GM19351 (cell line): ENCODE data around the gene POU3F3.

Experiments
- ATAC-seq: cut with Tn5 transposase; IDR thresholded peaks from one replicate; pipeline ENCODE4 v1.9.1; 2021; ENCODE audit warnings: mild to moderate bottlenecking, moderate library complexity; ENCODE audit not compliant: unreplicated experiment

Gene POU3F3

DNA sequence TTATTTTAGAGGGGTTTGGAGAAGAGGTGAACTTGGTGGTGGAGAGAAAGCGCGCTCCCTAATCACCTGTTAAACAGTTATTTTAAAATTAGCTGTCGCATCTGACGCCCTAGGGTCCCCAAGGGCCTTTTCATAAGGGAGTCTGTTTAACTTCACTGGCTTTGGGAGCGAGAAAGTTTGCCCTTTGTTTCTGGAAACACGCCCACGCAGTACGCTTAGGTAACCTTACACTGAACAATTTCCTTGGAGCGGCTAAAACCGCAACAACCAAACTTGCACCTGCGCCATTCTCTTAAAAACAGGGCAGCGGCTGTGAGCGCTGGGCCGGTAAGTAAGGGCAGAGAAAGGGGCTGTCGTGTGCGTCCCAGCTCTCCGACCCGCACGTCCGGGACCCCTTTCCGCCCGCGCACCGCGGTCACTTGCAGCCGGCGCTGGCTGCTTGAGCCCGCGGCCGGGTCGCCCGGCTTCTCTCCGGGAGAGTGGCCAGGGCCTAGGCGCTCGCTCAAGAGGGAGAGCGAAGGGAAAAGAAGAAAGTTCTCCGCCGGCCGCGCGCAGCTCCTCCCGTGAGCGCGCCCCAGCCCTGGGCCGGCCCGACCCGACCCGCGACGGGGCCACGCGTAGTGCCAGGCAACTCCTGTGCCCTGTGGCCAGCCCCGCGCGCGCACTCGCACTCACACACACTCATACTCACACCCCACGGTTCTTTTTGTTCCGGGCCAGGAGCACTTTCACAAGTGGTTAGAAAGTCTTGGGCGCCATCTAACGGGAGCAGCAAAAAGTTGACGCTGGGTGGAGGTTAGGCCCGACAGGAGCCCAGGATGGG, 19.2 kb downstream of the POU3F3 start:
- peak; percentile 92 for ATAC-seq

DNA sequence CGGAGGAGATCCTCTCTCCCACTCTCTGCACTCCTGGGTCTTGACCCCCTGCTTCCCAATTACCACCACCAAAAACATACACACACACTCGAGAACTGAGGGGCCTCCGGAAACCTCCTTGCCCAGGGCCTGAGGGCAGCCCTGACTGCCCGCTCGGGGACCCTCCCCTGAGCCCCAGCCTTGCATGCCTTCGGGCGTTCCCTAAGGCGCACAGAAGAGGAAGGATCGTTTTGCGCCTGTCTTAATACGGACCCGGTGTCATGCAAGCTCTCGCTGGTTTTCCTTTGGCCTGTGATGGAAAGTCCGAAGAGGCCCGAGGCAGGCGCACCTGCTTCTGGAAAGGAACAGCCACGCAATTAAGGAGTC, 19.8 kb downstream of the POU3F3 start:
- ATAC-seq, result peak; percentile 7

DNA sequence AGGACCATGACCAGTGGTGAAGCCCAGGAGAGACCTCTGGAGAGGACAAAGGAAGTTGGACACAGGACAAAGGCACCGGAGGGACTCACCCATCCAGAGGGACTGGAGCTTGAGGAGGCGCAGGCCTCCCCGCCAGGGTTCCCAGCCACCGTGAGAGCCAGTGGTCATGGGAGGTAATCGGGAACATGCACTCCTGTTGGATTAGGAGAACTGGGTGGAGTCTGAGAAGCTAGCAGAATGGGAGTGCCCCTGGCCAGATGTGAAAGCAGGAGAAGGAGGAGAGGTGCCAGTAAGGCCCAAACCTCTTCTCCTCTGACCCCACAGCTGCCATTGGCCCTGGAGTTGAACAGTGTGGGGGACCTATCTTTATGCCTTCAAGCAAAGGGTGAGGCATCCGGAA, 20.3 kb downstream of the POU3F3 start:
- ATAC-seq, result no peak

DNA sequence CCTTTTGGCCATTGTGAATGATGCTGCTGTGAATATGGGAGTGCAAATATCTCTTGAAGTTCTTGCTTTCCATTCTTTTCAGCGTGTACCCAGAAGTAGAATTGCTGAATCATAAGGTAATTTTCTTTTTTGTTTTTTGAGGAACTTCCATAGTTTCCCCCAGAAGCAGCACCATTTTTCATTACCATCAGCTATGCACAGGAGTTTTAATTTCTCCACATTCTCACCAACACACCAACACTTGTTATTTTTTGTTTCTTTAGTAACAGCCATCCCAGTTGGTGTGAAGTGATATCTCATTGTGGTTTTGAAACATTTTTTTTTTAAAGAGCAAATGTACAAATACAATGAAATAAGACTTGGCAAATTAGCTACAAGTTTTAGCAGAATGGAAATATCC, 21.3 kb downstream of the POU3F3 start:
- ATAC-seq, result no peak

DNA sequence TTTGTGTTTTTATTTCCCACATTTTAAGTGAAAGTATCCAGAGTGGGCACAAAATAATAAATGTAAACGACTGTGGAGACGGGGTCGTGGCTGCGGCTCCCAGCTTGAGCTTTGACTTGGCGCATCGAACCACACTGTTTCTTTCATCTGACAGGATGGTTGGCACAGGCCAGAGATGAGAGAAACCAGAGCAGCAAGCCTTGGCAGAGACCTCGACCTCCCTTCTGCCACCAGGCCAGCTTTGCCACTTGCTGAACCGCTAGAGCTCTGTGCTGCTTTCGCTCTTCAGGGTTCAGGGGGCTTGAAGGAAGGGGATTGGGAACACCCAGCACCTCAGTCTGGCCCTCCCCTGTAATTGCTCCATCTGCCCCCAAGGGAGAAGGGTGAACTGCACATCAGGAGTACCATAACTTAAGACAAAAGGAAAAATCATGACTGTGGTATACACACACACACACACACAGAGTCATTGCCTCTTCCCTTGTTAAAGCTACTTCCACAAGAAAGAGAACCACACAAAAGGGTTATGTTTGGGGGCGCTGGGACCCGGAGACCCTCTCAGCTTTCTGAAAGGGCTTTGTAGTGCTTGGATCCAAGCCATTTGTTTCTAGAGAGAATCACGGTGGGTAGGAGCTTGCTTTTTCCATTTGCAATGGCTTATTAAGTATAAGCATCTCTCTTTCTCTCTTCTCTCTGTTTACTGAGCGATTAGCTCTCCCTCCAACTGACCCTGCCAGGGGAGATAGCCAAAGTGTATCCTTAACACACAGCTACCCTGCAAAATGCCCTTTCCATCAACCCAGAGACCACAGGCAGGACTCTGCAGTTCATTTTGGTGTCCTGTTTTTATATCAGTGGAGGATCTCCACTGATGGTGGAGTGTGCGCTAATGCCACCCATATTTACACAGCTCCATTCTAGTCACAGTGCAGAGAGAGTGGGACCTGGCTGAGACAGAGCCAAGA, 23.0 kb downstream of the POU3F3 start:
- no peak for ATAC-seq

DNA sequence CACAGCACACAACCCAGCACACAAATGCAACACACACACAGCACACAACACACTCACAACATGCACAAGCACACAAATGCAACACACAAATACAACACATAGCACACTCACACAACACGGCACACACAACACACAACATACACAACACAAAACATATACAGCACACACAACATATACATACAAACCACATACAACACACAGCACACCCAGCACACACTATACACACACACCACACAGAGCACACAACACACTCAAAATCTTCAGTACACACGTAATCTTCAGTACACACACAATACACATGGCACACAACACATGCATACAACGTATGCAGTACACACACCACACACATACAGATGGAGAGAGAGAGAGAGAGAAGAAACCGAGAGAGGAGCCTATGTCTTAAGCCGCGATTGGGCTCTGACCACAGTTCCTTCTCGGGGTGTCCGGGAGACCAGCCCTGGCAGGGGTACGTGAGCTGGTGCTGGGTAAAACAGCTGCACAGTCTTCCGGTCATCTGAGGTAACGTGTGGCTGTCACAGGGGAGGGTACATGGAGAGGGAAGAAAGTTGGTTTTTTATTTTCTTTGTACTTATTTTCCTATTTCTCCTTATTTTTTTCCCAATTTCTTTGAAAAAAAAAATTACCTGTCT, 25.1 kb downstream of the POU3F3 start:
- ATAC-seq, result no peak

DNA sequence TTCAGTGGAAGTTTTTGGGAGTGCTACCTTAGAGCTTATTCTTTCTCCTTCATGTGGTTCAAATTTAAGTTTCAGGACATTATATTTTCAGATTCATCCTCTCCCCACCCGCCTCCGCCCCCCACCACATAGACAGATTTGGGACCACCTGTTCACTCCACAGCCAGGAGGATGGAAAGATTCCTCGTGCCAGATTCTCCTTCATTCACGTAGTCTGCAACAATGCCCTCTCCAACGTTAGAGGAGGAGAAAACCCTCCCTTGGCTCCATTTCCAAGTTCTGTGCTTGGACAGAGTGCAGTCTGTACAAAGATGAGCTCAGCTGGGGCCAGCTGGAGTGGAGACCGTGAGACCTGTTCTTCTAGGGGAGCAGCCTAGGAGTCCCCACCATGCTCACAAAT, 26.2 kb downstream of the POU3F3 start:
- ATAC-seq, result no peak

DNA sequence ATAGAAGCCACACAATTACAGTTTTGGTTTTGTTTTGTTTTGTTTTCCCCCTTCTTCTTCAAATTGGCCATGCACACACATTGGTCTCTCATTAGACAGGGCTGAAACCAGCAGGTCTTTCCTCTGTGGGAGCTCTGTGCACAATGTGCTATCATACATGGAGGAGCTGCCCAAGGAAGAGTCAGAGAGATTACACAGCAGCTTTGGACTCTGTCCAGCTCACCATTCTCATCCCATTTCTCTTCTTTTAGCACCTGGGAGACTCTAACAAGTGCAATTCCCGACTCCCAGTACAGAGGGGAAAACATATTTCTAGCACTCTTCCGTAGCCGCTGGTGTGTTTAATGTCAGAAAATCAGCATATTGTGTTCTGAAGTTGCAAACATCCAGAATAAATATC, 29.4 kb downstream of the POU3F3 start:
- no peak for ATAC-seq

DNA sequence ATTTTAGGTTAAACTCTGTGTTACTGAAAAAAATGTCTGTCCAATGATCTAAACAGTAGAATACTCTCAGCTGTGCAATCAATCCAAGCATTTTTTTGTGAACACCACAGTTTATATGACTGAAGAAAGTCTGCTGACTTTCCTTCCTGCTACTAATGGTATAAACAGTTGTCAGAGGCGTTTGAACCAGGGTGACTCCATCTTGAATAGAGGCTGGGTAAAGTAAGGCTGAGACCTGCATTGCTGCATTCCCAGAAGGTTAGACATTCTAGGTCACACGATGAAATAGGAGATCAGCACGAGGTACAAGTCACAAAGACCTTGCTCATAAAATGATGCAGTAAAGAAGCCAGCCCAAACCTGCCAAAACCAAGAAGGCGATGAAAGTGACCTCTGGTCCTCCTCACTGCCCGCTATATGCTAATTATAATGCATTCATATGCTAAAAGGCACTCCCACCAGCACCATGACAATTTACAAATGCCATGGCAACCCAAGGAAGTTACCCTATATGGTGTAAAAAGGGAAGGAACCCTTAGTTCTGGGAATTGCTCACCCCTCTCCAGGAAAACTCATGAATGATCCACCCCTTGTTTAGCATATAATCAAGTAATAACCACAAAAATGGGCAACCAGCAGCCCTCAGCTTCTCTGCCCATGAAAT, 31.3 kb downstream of the POU3F3 start:
- no peak for ATAC-seq

DNA sequence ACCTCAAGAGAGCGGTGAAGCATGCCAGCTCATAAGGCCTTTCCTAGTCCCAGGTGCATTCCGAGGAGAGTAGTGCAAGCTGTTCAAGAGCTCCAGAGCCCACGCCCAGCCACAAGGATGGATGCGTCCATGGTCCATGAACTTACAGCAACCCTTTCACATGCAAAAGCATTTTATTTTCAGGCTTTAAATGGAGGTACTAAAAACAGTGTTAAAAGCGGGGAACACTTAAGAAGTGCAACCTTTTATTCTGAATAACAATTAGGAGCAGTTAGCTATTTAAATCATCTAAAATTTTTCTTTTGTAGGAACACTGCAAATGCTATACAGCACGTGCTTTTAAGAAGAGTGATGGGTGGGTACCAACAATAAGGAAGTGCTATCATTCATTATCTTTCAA, 33.8 kb downstream of the POU3F3 start:
- no peak for ATAC-seq

DNA sequence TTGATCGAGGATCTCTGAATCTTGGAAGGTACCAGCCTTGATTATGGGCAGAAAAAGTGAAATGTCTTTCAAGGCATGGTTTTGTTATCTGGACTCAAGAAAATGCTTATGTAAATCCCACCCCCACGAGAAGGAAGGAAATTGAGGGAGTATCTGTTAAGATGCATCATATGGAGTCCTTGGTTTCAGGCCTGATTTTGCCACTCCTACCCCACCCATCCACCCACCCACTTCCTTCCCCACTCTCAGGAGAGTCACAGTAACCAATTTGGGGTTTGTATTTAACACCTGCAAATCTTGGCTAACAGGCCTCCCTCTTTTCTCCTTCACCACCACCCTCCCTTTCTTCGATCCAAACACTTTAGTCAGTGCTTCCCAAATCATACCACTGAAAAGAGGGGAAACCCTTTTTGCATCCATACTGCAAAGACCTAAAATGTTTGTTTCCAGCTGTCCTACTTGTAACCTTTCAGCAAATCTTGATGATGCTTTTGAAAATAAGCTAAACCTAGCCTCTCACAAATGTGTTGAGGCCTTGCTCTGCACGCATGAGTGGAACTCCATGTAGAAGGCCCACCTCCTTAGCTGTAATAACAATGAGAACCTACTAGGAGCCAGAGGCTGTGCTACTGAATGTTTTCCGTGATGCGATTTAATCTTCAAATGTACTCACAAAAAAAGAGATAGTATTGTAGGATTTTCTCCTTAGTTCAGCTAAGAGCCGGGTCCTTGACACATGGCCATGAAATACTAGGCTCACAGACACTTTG, 34.8 kb downstream of the POU3F3 start:
- peak; percentile 59 for ATAC-seq

DNA sequence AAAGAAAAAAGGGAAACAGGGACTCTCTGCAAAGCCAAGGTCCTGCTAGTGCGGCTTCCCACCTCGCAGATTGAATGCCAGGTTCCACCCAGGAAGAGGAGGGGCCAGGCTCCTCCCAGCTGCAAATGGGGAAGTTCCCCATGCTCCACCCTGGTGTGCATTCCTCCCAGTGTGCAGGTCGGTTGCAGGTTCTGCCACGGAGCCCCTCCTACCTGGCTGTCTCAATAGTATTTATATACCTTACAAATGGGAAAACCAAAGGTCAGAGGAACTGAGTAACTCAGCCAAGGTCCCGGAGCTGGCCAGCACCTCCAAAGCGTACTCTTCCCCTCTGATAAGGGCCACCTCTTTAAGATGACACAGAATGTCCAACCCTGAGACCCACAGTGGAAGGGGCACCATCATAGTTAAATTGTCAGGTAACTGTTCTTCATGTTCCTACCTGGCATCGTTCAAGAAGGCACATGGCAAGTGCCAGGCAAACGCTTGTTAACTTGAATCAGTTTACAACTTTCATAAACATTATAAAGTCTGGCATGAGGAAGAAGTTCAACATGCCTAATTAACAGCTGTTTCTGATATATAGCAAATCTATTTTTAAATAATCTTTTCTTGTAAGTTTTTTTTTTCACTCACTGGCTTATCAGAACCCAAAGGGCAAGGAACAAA, 35.5 kb downstream of the POU3F3 start:
- peak; percentile 64 for ATAC-seq

DNA sequence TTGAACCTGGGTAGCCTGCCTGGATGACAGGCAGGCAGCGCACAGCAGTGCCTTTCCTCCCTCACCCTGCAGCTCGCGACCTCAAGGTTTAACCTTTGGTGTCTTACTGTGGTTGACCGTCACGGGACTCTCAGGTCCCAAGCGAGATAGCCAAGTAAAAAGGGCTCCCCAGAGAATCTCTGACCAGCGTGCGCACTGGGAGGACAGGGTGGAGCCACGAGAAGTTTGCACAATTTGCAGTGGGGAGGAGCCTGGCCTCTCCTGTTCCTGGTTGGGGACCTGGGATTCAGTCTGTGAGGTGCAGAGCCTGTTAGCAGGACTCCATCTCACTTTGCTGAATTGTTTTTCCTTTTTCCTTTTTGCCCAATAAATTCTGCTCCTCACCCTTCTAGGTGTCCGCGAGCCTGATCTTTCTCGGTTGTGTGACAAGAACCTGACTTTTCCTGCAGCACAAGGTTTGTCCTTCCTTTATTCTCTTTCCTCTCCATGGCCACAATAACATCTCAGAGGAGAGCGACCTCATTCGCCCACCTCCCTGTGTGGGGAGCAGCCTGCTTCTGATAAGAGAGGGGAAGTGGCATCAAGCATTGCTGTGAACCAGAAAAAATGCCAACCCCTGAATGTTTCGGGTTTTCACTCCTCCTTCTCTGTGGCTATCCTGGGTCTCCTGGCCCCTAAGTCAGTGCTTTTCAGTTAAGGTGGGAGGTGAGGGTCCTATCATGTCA, 36.2 kb downstream of the POU3F3 start:
- ATAC-seq, result no peak

DNA sequence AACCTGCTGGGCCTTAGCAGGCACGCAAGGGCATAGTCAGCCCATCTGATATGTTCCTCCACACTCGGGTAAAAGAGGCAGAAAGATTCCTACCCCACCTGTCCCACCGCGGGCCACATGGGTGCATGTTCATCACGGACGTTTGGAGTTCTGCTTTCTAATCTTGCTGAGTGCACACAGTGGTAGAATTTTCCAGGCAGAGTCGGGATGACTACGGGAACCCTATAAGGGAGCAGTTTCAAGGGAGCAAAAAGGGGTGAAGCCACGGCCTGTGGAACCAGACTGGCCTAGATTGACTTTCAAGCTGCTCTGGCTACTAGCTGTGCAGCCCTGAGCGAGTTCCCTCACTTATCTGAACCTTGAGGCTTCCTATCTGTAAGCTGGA, 36.8 kb downstream of the POU3F3 start:
- no peak for ATAC-seq

DNA sequence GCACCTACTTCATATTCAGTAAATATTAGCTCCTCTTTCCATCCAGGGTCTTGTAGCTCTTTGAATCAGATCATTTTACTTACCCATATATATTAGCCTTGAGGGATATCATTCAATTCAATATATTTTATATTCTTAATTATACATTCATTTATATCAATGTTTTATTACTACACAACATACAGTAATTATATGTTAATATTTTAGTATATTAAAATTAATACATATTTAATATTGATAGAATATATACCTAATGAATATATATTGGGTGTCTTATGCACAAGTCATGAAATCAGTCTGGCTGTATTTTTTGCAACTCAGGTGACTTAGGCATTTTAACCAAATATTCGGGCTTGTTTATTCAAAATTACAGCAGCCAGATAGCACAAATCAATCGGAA, 37.2 kb downstream of the POU3F3 start:
- no peak for ATAC-seq

DNA sequence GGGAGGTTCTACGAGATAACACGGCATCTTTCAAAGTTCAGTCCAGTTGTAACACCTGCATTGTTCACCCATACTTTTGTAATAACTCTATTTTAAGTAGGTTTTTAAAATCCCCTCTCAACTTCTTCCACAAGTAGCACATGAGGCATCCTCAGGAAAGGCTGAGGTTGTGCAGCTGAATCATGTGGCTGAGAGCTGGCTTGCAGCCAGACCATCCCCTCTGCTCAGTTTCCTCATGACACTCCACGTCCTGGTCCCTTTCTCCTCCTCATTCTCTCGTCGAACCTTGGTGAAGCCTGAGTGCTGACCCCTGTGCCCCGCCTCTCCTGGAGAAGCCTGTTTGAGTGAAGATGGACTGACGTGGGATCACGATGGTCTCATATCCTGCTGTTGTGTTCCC, 42.5 kb downstream of the POU3F3 start:
- no peak for ATAC-seq

DNA sequence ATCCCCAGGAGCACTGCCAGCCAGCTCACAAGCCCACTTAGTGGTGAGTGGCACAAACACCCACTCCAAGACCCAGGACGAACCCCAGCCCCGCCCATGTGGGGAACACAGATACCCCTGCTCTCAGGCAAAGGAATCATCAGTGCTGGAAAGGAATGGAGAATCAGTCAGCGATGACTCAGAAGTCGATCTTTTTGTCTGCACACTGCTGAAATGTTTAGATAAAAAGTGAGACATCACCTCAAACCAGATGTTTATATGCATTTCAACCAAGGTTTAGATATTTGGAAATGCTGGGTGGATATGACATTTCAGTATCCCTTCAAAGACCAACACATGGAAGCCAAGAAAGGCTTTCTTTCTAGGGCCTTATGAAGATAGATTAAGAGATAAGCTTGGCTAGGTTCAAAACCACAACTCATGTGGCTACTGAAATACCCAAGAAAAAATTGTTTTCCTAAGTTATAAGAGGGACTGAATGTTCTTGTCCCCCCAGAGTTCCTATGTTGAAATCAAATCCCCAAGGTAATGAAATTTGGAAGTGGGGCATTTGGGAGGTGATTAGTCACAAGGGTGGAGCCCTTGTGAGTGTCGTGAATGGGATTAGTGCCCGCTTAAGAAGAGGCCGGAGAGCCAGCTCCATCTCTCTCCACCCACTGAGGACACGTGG, 43.7 kb downstream of the POU3F3 start:
- ATAC-seq, result no peak

DNA sequence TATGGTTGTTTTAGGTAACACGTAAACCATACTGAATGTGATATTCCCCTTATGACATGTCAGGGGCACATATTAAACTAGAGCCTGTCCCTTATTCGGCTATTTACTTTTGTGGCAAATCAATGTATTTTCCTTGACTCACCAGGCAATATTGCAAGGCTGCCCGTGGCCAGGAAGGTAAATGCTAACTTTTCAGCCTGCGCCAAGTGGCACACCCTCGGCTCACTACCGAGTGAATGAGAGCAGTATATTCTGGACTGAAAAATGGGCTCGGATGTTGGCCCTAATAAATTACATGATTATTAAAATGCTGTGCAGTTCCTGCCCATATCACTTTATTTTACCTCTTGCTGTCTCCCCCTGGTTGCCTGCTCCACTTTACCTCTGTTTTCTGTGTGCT, 46.7 kb downstream of the POU3F3 start:
- no peak for ATAC-seq
